Stimulated activated CD8-positive, alpha-beta memory T cell treated with anti-CD3 and anti-CD28 coated beads, Interleukin-12 subunit alpha, Interleukin-12 subunit beta, amount 100 ng/mL, for 24 hours (primary cell): ENCODE data around the gene ATXN1.
"Not testable (repeated sequence)": the region's sequence is repeated elsewhere in the genome, so short reads cannot be mapped to it uniquely, and the experiment has no call there.

ENCODE experiments used
- DNase-seq: peaks from one replicate; pipeline ENCODE4 v3.0.0-alpha.2; 2020; ENCODE audit errors: extremely low read depth

The ATXN1 gene

GRCh38 chr6:16720861-16721260 is 40.4 kb downstream of the ATXN1 start:
- no peak for DNase-seq

- DNase-seq, result no peak
Measured at GRCh38 chr6:16719488-16719887, 41.8 kb downstream of the ATXN1 start.

GRCh38 chr6:16718356-16718755 is 42.9 kb downstream of the ATXN1 start:
- DNase-seq, result no peak

- no peak for DNase-seq
Measured at GRCh38 chr6:16717275-16717942, 43.9 kb downstream of the ATXN1 start.

- DNase-seq, result no peak
Measured at GRCh38 chr6:16716321-16716858, 44.9 kb downstream of the ATXN1 start.

GRCh38 chr6:16713597-16713996 is 47.7 kb downstream of the ATXN1 start:
- DNase-seq, result no peak

GRCh38 chr6:16712931-16713484 is 48.3 kb downstream of the ATXN1 start:
- DNase-seq, result no peak

- no peak for DNase-seq
Measured at GRCh38 chr6:16712255-16712930, 48.9 kb downstream of the ATXN1 start.

- DNase-seq, result no peak
Measured at GRCh38 chr6:16711546-16712254, 49.6 kb downstream of the ATXN1 start.

- DNase-seq, result no peak
Measured at GRCh38 chr6:16706911-16707783, 54.1 kb downstream of the ATXN1 start.

- DNase-seq, result not testable (repeated sequence)
Measured at GRCh38 chr6:16706491-16706890, 54.8 kb downstream of the ATXN1 start.

- no peak for DNase-seq
Measured at GRCh38 chr6:16706029-16706428, 55.2 kb downstream of the ATXN1 start.

- DNase-seq, result no peak
Measured at GRCh38 chr6:16705081-16705993, 55.9 kb downstream of the ATXN1 start.

GRCh38 chr6:16704401-16705045 is 56.7 kb downstream of the ATXN1 start:
- no peak for DNase-seq

- DNase-seq, result not testable (repeated sequence)
Measured at GRCh38 chr6:16702627-16703378, 58.5 kb downstream of the ATXN1 start.

GRCh38 chr6:16700916-16701234 is 60.4 kb downstream of the ATXN1 start:
- no peak for DNase-seq

GRCh38 chr6:16700202-16700915 is 60.9 kb downstream of the ATXN1 start:
- DNase-seq, result no peak
